Cardiac septum (tissue), 1 donor: ENCODE measurements around the gene DMWD. TPM values are rescaled to one million over a fixed set of nuclear protein-coding genes. Genes with fewer than 3 reads are reported as not detected.

Experiments
- total RNA-seq: library from RNA; stranded (reverse); fragmentation: NEBNext Ultra II Directional; extraction: Animal tissue kit (Norgen Biotek cat#: 25700); gene quantifications from one replicate; pipeline ENCODE4 v1.2.1, GENCODE V29; 2021
- donor health status: DM: no; HTN: no; CAD: no.

DMWD gene
- total RNA-seq, 1 donor from 2014 or later: 120 TPM

Other genes with a start within 250 kb of the DMWD start
- 15.3 TPM for gene OPA3, start 208.0 kb downstream of the DMWD start, total RNA-seq
- gene GPR4, start 190.6 kb downstream of the DMWD start, total RNA-seq: 6.9 TPM
- gene EML2, start 153.4 kb downstream of the DMWD start, total RNA-seq: 45.8 TPM
- gene GIPR, start 124.6 kb downstream of the DMWD start, total RNA-seq: 6.9 TPM
- gene SNRPD2, start 100.9 kb downstream of the DMWD start, total RNA-seq: 210 TPM
- 2.6 TPM for gene QPCTL, start 100.2 kb downstream of the DMWD start, total RNA-seq
- gene FBXO46, start 61.9 kb downstream of the DMWD start, total RNA-seq: 8.2 TPM
- gene MEIOSIN, start 59.4 kb downstream of the DMWD start, total RNA-seq: not detected
- 20.7 TPM for gene SIX5, start 23.6 kb downstream of the DMWD start, total RNA-seq
- gene DMPK, start 10.4 kb downstream of the DMWD start, total RNA-seq: 441 TPM
- gene RSPH6A, start 22.5 kb upstream of the DMWD start, total RNA-seq: 0.16 TPM
- 33.6 TPM for gene SYMPK, start 70.3 kb upstream of the DMWD start, total RNA-seq
- not detected for gene FOXA3, start 71.5 kb upstream of the DMWD start, total RNA-seq
- 17.4 TPM for gene IRF2BP1, start 93.3 kb upstream of the DMWD start, total RNA-seq
- gene MYPOP, start 109.8 kb upstream of the DMWD start, total RNA-seq: 10.3 TPM
- not detected for gene NANOS2, start 121.9 kb upstream of the DMWD start, total RNA-seq
- 5.9 TPM for gene NOVA2, start 181.0 kb upstream of the DMWD start, total RNA-seq
- gene CCDC61, start 202.6 kb upstream of the DMWD start, total RNA-seq: 10.4 TPM
- gene PGLYRP1, start 230.2 kb upstream of the DMWD start, total RNA-seq: 0.59 TPM
- not detected for gene IGFL4, start 248.2 kb upstream of the DMWD start, total RNA-seq